Measurements from ENCODE around the gene AGPAT1.

- TF ChIP-seq CTCF (optimal IDR thresholded peaks at IDR 0.05 in 1 of 3, IDR thresholded peaks at IDR 0.05 in 1 of 3, conservative IDR thresholded peaks at IDR 0.05 in 1 of 3; ENCODE audit: extremely low read depth in 1 of 3, insufficient read depth in 2 of 3, low read length in 3 of 3) (no peak), EZH2 (IDR thresholded peaks at IDR 0.05; ENCODE audit: low read length) (no peak)
These were observed 26.3 kb upstream of the AGPAT1 start for GRCh38 chr6:32202186-32202585.

Data from keratinocyte (primary cell).